HepG2 (cell line): ENCODE results near the gene P3H4. TPM values are rescaled to one million over a fixed set of nuclear protein-coding genes. Genes with fewer than 3 reads are reported as not detected.

Experiments
- BRD4 ChIP-seq: sonication (generic); formaldehyde crosslinking; IDR thresholded peaks from 2 replicates; pipeline ENCODE4 v1.4.0; 2020; ENCODE audit warnings: missing genetic modification reagents
- EP300 ChIP-seq, 3 experiments: sonication (generic) in 1 of 3; formaldehyde crosslinking in 1 of 3; IDR thresholded peaks; 2 replicates each; pipeline versions ENCODE4 v1.5.1 to v1.6.1; 2011 to 2020; ENCODE audit warnings: low read depth in 2 of 3, low read length in 2 of 3, borderline replicate concordance in 1 of 3, improper control_type of control experiment in 1 of 3, mild to moderate bottlenecking in 1 of 3, missing genetic modification reagents in 1 of 3, moderate library complexity in 1 of 3
- MAFG ChIP-seq: sonication (generic); formaldehyde crosslinking; IDR thresholded peaks from 2 replicates; pipeline ENCODE4 v1.5.1; 2020; ENCODE audit warnings: mild to moderate bottlenecking, missing genetic modification reagents
- NKX3-1 ChIP-seq: sonication (generic); formaldehyde crosslinking; IDR thresholded peaks from 2 replicates; pipeline ENCODE4 v1.5.0; 2020; ENCODE audit warnings: missing genetic modification reagents
- RBFOX2 ChIP-seq: fragments of 200-400 bp; formaldehyde crosslinking; IDR thresholded peaks from 2 replicates; pipeline ENCODE4 v1.6.1; 2017; ENCODE audit warnings: low read depth, mild to moderate bottlenecking, low read length
- SOX5 ChIP-seq: IDR thresholded peaks from 2 replicates; pipeline ENCODE4 v1.6.1; 2016; ENCODE audit warnings: borderline replicate concordance
- ZBTB20 ChIP-seq: sonication (generic); formaldehyde crosslinking; IDR thresholded peaks from 2 replicates; pipeline ENCODE4 v1.8.1; 2023; ENCODE audit warnings: missing genetic modification reagents, low read depth, mild to moderate bottlenecking, borderline replicate concordance
- ZSCAN20 ChIP-seq: sonication (generic); formaldehyde crosslinking; IDR thresholded peaks from 2 replicates; pipeline ENCODE4 v1.4.0; 2020; ENCODE audit warnings: missing genetic modification reagents, mild to moderate bottlenecking, borderline replicate concordance
- polyA plus RNA-seq, 8 experiments: library from polyadenylated mRNA; depleted of rRNA in 3 of 8; stranded (reverse) in 7 of 8; unstranded in 1 of 8; fragments of >200 nt; fragmentation: Illumina TruSeq in 4 of 8; extraction: Trizol in 4 of 8; gene quantifications; 2 replicates each; pipeline versions ENCODE4 v1.2.1 to v1.2.3, GENCODE V29; 2011 to 2016; ENCODE audit warnings: low read depth in 4 of 8, missing spikeins in 1 of 8, mixed read lengths in 1 of 8; ENCODE audit not compliant: insufficient read depth in 1 of 8
- total RNA-seq, 5 experiments: library from RNA; depleted of rRNA; stranded (reverse); fragments of >200 nt; fragmentation: Illumina TruSeq; extraction: Trizol; gene quantifications; 2 replicates each; pipeline ENCODE4 v1.2.3, GENCODE V29; 2016; ENCODE audit warnings: low read depth in 1 of 5
- TF ChIP-seq, protein P1 (sequence below), 2 experiments: fragments of 450-650 bp in 1 of 2; sonication (generic) in 1 of 2; formaldehyde crosslinking in 1 of 2; IDR thresholded peaks; 2 replicates each; pipeline versions ENCODE4 v1.6.1 to v1.8.0; 2016 to 2022; ENCODE audit warnings: antibody characterized with exemption in 1 of 2, mild to moderate bottlenecking in 1 of 2, missing genetic modification reagents in 1 of 2
- TF ChIP-seq, protein P2 (sequence below): sonication (generic); formaldehyde crosslinking; IDR thresholded peaks from 2 replicates; pipeline ENCODE4 v1.4.0; 2020; ENCODE audit warnings: missing genetic modification reagents, borderline replicate concordance
- TF ChIP-seq, protein P3 (sequence below): sonication (generic); formaldehyde crosslinking; IDR thresholded peaks from 2 replicates; pipeline ENCODE4 v1.5.0; 2020; ENCODE audit warnings: mild to moderate bottlenecking, missing genetic modification reagents, moderate library complexity
- TF ChIP-seq, protein P4 (sequence below): sonication (generic); formaldehyde crosslinking; IDR thresholded peaks from 2 replicates; pipeline ENCODE4 v1.4.0; 2020; ENCODE audit warnings: missing genetic modification reagents

P3H4 gene
- total and polyA plus RNA-seq, 2 of the 13 experiments (the other 11 are each of a cell fraction or from before 2014, with no cell fraction given): 37.1 to 50.6 TPM

DNA sequence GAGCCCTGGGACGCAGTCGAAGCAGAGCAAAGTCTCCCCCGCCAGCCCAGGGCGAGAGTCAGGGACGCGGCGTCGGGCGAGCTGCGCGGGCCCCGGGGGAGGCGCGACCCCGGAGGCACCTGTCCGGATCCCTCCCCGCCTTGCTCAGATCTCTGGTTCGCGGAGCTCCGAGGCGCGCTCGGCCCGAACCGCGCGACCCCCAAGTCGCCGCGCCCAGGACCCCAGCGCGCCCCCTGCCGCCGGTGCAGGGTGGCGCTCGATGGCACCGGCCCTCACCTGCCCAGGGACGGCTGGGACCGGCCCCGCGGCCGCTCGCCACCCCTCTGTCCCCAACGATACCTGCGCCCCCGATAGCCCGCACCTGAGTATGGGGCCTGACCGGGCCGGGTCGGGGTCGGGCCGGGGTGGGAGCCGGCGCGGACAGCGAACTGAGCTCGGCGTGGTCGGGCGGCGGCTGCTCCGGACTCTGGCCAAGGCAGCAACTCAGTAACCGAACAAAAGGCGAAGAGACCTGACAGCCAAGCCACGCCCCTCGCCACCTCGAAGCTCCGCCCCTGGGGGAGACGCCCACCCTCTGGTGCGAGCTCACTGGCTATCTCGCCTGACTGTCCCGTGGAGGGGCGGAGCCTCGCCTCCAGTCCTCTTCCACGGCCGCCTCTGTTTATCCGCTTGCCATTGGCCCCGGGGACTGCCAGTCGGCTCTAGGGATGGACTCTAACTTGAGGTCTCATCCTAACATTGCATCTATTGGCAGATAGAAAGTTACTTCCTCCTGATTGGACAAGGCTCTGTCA lies 25.3 kb downstream of the P3H4 start, which contains the start of gene JUP (continued):
- TF ChIP-seq, protein P1, sequence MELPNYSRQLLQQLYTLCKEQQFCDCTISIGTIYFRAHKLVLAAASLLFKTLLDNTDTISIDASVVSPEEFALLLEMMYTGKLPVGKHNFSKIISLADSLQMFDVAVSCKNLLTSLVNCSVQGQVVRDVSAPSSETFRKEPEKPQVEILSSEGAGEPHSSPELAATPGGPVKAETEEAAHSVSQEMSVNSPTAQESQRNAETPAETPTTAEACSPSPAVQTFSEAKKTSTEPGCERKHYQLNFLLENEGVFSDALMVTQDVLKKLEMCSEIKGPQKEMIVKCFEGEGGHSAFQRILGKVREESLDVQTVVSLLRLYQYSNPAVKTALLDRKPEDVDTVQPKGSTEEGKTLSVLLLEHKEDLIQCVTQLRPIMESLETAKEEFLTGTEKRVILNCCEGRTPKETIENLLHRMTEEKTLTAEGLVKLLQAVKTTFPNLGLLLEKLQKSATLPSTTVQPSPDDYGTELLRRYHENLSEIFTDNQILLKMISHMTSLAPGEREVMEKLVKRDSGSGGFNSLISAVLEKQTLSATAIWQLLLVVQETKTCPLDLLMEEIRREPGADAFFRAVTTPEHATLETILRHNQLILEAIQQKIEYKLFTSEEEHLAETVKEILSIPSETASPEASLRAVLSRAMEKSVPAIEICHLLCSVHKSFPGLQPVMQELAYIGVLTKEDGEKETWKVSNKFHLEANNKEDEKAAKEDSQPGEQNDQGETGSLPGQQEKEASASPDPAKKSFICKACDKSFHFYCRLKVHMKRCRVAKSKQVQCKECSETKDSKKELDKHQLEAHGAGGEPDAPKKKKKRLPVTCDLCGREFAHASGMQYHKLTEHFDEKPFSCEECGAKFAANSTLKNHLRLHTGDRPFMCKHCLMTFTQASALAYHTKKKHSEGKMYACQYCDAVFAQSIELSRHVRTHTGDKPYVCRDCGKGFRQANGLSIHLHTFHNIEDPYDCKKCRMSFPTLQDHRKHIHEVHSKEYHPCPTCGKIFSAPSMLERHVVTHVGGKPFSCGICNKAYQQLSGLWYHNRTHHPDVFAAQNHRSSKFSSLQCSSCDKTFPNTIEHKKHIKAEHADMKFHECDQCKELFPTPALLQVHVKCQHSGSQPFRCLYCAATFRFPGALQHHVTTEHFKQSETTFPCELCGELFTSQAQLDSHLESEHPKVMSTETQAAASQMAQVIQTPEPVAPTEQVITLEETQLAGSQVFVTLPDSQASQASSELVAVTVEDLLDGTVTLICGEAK (IDR thresholded peaks at IDR 0.05): no peak
- TF ChIP-seq, protein P1 (CRISPR knock-in tag; IDR thresholded peaks at IDR 0.05): 0 out of 2 replicates have a peak, but pooled peaks have one; percentile 30
- no peak for TF ChIP-seq ZBTB20 (CRISPR knock-in tag)
- TF ChIP-seq, protein P2, sequence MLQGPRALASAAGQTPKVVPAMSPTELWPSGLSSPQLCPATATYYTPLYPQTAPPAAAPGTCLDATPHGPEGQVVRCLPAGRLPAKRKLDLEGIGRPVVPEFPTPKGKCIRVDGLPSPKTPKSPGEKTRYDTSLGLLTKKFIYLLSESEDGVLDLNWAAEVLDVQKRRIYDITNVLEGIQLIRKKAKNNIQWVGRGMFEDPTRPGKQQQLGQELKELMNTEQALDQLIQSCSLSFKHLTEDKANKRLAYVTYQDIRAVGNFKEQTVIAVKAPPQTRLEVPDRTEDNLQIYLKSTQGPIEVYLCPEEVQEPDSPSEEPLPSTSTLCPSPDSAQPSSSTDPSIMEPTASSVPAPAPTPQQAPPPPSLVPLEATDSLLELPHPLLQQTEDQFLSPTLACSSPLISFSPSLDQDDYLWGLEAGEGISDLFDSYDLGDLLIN (CRISPR knock-in tag): peak; percentile 37; the same call in 1 of the 2 replicates
- no peak for TF ChIP-seq MAFG (CRISPR knock-in tag)
- TF ChIP-seq NKX3-1 (CRISPR knock-in tag): 0 out of 2 replicates have a peak, but pooled peaks have one; percentile 50
- no peak for TF ChIP-seq EP300 (IDR thresholded peaks at IDR 0.05; ENCODE audit: low read depth in 2 of 2, low read length in 2 of 2)
- TF ChIP-seq EP300 (CRISPR knock-in tag; IDR thresholded peaks at IDR 0.05; ENCODE audit: borderline replicate concordance): no peak
- TF ChIP-seq, protein P3, sequence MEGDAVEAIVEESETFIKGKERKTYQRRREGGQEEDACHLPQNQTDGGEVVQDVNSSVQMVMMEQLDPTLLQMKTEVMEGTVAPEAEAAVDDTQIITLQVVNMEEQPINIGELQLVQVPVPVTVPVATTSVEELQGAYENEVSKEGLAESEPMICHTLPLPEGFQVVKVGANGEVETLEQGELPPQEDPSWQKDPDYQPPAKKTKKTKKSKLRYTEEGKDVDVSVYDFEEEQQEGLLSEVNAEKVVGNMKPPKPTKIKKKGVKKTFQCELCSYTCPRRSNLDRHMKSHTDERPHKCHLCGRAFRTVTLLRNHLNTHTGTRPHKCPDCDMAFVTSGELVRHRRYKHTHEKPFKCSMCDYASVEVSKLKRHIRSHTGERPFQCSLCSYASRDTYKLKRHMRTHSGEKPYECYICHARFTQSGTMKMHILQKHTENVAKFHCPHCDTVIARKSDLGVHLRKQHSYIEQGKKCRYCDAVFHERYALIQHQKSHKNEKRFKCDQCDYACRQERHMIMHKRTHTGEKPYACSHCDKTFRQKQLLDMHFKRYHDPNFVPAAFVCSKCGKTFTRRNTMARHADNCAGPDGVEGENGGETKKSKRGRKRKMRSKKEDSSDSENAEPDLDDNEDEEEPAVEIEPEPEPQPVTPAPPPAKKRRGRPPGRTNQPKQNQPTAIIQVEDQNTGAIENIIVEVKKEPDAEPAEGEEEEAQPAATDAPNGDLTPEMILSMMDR (CRISPR knock-in tag): peak; percentile 83
- TF ChIP-seq BRD4 (CRISPR knock-in tag): peak; percentile 76; the same call in 1 of the 2 replicates
- TF ChIP-seq RBFOX2: peak; percentile 92
- TF ChIP-seq, protein P4, sequence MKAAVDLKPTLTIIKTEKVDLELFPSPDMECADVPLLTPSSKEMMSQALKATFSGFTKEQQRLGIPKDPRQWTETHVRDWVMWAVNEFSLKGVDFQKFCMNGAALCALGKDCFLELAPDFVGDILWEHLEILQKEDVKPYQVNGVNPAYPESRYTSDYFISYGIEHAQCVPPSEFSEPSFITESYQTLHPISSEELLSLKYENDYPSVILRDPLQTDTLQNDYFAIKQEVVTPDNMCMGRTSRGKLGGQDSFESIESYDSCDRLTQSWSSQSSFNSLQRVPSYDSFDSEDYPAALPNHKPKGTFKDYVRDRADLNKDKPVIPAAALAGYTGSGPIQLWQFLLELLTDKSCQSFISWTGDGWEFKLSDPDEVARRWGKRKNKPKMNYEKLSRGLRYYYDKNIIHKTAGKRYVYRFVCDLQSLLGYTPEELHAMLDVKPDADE: 0 out of 2 replicates have a peak, but pooled peaks have one; percentile 79
- TF ChIP-seq ZSCAN20 (CRISPR knock-in tag): peak; percentile 81
- 0 out of 2 replicates have a peak, but pooled peaks have one; percentile 21 for TF ChIP-seq SOX5 (CRISPR knock-in tag)
